HepG2 (cell line): ENCODE results near the gene CUL1.

Source experiments
- CHD2 ChIP-seq: IDR thresholded peaks from 2 replicates; pipeline ENCODE4 v1.6.1; 2011; ENCODE audit warnings: low read depth, low read length, improper control_type of control experiment
- EED ChIP-seq: sonication (generic); formaldehyde crosslinking; IDR thresholded peaks from 2 replicates; pipeline ENCODE4 v1.5.0; 2020; ENCODE audit warnings: mild to moderate bottlenecking, missing genetic modification reagents
- EZH2 ChIP-seq: conservative IDR thresholded peaks from 2 replicates; pipeline ENCODE4 v1.6.1; 2012; ENCODE audit warnings: mild to moderate bottlenecking, low read depth, low read length, moderate library complexity
- FOXM1 ChIP-seq: sonication (generic); formaldehyde crosslinking; IDR thresholded peaks from 2 replicates; pipeline ENCODE4 v1.5.0; 2020; ENCODE audit warnings: missing genetic modification reagents
- HNRNPL ChIP-seq: fragments of 200-400 bp; formaldehyde crosslinking; IDR thresholded peaks from 2 replicates; pipeline ENCODE4 v1.6.1; 2017; ENCODE audit warnings: mild to moderate bottlenecking, low read depth, low read length
- JUND ChIP-seq: sonication (generic); formaldehyde crosslinking; IDR thresholded peaks from 2 replicates; pipeline ENCODE4 v1.8.0; 2022; ENCODE audit warnings: mild to moderate bottlenecking, missing genetic modification reagents
- POLR2A ChIP-seq, 2 experiments: IDR thresholded peaks; 2 replicates each; pipeline ENCODE4 v1.6.1; 2011; ENCODE audit warnings: low read depth in 2 of 2, low read length in 2 of 2, mild to moderate bottlenecking in 1 of 2, moderate library complexity in 1 of 2; ENCODE audit not compliant: insufficient read depth in 1 of 2
- RAD21 ChIP-seq: fragments of 450-650 bp; formaldehyde crosslinking; IDR thresholded peaks from 2 replicates; pipeline ENCODE4 v1.5.0; 2020; ENCODE audit warnings: mild to moderate bottlenecking
- SKI ChIP-seq: fragments of 450-650 bp; IDR thresholded peaks from one replicate; pipeline ENCODE4 v1.6.1; 2018; ENCODE audit warnings: mild to moderate bottlenecking; ENCODE audit not compliant: partially characterized antibody
- ZFY ChIP-seq: sonication (generic); formaldehyde crosslinking; IDR thresholded peaks from 2 replicates; pipeline ENCODE4 v1.4.0; 2020; ENCODE audit warnings: missing genetic modification reagents
- ZNF367 ChIP-seq: sonication (generic); formaldehyde crosslinking; IDR thresholded peaks from 2 replicates; pipeline ENCODE4 v1.4.0; 2020; ENCODE audit warnings: missing genetic modification reagents, borderline replicate concordance
- ZNF569 ChIP-seq: sonication (generic); formaldehyde crosslinking; IDR thresholded peaks from 2 replicates; pipeline ENCODE4 v1.5.0; 2020; ENCODE audit warnings: mild to moderate bottlenecking, missing genetic modification reagents, moderate library complexity, borderline replicate concordance
- TF ChIP-seq, protein P1 (sequence below): sonication (generic); formaldehyde crosslinking; IDR thresholded peaks from 2 replicates; pipeline ENCODE4 v1.5.0; 2020; ENCODE audit warnings: mild to moderate bottlenecking, missing genetic modification reagents, moderate library complexity

DNA sequence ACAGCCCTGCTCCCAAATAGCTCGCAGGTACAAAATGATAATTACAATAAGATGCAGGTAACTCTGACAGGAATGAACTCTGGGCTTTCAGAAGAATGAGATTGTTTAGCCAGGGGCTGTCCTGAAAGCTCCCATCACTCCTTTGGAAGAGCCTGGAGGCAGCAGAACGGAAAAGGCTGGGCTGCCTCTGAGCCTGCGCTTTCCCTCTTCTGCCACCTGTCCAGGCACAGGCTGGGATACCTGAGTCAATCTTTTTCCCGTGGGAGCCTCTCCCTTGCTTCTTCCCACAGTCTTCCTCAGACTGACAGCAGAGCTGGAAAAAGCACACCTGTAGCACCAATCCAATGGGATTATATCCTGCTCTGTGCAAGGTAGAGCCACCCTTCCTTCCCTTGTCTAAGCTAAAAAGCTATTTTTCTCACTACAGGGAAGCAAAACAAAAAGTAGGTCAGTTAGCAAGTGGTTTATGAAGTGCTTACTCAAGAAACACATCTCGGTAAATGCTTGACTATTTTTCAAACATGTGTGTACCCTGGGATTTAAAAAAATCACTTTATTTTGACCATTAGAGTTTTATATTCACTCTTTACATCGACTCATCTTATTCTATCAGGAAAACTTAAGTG lies 12.3 kb upstream of the CUL1 start:
- TF ChIP-seq RAD21 (no peak), EED (CRISPR knock-in tag) (no peak), EZH2 (no peak), ZFY (CRISPR knock-in tag) (no peak), HNRNPL (no peak), FOXM1 (CRISPR knock-in tag) (no peak), ZNF367 (CRISPR knock-in tag) (no peak), CHD2 (no peak), POLR2A (IDR thresholded peaks at IDR 0.05; ENCODE audit: insufficient read depth in 1 of 2, low read depth in 2 of 2, low read length in 2 of 2) (no peak), ZNF569 (CRISPR knock-in tag) (no peak), JUND (no peak), SKI (no peak)
- TF ChIP-seq, protein P1, sequence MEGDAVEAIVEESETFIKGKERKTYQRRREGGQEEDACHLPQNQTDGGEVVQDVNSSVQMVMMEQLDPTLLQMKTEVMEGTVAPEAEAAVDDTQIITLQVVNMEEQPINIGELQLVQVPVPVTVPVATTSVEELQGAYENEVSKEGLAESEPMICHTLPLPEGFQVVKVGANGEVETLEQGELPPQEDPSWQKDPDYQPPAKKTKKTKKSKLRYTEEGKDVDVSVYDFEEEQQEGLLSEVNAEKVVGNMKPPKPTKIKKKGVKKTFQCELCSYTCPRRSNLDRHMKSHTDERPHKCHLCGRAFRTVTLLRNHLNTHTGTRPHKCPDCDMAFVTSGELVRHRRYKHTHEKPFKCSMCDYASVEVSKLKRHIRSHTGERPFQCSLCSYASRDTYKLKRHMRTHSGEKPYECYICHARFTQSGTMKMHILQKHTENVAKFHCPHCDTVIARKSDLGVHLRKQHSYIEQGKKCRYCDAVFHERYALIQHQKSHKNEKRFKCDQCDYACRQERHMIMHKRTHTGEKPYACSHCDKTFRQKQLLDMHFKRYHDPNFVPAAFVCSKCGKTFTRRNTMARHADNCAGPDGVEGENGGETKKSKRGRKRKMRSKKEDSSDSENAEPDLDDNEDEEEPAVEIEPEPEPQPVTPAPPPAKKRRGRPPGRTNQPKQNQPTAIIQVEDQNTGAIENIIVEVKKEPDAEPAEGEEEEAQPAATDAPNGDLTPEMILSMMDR (CRISPR knock-in tag) = no peak
